Activated gamma-delta T cell treated with Interleukin-2 at 50 U/mL for 16 hours (primary cell): ENCODE data around the gene ASF1B.

Source experiments
- DNase-seq: peaks from one replicate; pipeline ENCODE4 v3.0.0-alpha.2; 2020

Gene ASF1B

GRCh38 chr19:14105680-14106079 lies 30.7 kb downstream of the ASF1B start:
- DNase-seq: no peak

- no peak for DNase-seq
These were observed 33.1 kb downstream of the ASF1B start for GRCh38 chr19:14103310-14103709.

DNA sequence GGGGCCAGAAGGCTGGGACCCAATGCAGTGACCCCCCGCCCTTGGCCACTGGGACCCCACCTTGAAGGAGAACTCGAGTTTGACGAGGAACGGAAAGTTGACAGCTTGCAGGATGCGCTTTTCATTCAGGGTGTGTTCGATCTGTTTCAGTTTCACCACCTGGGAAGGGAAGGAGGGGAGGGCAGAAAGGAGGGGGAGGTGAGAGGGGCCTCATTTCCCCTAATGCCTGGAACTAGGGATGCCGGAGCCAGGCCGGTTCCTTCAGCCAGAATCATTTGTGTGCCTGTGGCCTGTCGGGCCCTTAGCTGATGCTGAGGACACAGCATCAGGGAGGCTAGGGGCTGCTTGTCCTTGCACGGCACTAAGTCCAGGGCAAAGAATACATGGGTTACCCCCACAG lies 33.6 kb downstream of the ASF1B start:
- DNase-seq: no peak

- DNase-seq: no peak
These were observed 34.2 kb downstream of the ASF1B start for GRCh38 chr19:14102102-14102696.

GRCh38 chr19:14101003-14101545 lies 35.3 kb downstream of the ASF1B start:
- no peak for DNase-seq

DNA sequence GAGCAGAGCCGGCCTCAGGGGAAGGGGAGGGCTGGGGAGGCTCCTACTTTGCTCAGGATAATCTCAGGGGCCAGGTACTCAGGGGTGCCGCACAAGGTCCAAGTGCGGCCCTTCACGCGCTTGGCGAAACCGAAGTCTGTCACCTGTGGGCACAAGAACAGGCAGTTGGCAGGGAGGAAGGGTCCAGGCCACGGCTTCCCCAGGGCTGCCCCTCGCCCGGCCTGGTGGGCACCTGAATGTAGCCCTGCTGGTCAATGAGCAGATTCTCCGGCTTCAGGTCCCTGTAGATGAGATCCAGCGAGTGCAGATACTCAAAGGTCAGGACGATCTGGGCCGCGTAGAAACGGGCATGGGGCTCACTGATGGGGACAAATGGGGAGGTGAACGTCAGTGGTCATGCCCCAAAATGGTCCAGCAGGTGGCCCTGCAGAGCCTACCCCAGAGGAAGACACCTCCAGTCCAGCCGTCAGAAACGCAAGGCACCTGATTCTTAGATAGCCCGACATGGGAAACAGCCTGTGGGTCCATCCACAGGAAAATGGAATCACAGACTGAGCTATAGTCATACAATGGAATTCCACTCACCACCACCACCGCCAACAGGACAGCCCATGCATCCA lies 38.7 kb downstream of the ASF1B start:
- no peak for DNase-seq

GRCh38 chr19:14096272-14096992 lies 40.0 kb downstream of the ASF1B start:
- DNase-seq: no peak

GRCh38 chr19:14094854-14095253 lies 41.5 kb downstream of the ASF1B start:
- no peak for DNase-seq

DNA sequence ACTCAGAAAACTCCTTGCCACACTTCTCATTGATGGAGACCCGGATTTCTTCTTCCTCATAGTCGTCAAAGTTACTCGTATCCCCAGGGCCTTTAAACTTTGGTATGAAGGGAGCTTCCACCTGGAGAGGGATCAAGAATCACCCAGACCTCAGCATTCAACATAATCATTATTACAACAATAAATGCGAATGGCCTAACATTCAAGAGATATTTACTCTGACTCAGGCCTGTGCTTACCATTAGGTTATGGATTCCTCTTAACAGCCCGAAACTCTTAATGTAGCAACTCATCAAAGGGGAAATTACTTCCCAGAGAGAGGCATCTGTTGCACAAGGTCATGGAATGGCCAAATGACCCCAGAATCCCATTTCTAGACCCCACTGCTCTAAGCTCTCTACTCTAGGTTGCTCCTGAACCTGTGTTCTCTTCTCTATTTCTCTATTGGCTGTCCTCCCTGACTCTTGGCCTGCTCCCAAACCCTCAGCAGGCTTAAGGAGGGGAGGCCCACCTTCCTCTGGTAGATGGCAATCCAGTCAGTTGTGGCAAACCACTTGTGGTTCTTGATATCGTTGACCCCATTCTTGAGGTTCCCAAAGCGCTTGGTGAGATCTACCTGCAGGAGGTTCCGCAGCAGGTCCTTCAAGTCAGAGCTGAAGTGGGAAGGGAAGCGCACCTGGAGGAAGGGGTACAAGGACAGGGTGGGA lies 43.1 kb downstream of the ASF1B start:
- DNase-seq: no peak

DNA sequence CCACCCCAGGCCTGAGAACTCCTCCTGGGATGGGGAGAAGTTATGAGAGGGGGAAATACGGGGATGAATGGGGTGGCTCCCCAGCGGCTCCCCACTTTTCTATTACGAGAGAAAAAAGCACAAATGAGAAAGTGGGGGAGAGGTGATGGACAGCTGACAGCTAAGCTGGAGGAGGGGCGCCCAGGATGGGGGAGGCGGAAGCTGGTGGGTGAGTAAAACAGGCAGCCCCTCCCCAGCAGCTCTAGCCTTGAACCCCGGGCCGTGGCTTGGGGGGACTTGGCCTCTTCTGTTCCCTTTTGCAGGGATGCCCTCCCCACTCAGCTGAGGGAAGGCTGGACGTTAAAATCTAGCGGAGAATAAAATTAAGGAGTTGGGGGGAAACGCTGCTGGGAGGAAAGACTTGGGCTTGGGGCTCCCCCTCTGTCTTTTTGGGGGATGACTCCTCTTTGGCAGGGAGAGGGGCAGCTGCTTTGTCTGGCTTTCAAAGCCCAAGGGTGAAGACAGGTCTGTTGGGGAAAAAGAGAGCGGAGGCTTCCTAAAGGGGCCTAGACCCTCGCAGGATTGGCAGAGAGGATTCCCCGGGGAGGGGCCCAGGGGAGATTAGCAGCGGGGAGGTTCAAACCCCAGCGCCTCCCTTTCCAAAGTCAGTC lies 44.5 kb downstream of the ASF1B start:
- peak; percentile 50 for DNase-seq

DNA sequence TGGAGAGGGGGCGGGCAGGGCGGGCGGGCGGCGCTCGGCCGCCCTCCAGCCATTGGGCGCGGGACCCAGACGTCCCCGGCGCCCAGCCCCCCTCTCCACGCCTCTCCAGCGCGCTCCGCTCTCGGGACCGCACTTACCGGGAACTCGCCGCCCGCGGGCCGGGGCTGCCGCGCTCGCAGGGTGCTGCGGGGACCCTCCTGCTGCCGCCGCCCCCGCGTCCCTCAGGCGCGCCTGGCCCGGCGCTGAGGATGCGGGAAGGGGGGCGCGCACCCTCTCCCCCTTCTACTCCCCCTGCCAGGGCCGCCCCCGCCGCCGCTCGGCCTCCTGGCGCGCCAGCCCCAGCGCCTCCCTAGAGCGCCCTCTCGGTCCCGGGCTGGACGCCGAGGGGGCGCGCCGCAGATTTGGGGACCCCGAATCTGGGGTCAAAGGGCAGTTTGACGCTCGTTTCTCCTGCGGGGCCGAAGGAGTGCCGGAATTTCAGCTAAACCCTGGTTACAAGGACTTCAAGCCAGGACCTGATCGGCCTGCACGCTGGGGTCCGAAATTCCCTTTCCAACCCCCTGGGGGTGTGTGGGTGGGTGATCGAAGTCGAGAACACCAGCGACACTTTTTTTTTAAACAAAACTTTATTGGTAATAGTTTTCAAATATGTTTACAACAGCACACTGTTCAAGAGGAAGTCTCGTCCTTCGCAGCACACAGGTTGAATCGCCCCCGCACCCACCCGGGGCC lies 45.1 kb downstream of the ASF1B start:
- DNase-seq: peak; percentile 53

GRCh38 chr19:14090509-14091080 lies 45.8 kb downstream of the ASF1B start, which contains the start of gene SAMD1:
Gene SAMD1, minus strand, starts transcription at chr19:14090751.
- peak; percentile 90 for DNase-seq

- peak; percentile 36 for DNase-seq
These were observed 46.5 kb downstream of the ASF1B start for GRCh38 chr19:14089662-14090508.

DNA sequence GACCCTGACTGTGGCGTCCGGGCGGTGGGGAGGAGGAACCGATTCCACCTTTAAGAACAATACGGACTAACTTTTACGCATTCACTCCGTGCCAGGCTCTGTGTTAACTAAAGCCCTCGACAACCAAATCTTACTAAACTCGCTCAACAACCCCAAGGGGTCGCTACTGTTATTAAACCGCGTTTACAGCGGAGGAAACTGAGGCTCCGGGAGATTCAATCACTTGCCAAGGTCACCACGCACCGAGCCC lies 47.1 kb downstream of the ASF1B start:
- DNase-seq: no peak

DNA sequence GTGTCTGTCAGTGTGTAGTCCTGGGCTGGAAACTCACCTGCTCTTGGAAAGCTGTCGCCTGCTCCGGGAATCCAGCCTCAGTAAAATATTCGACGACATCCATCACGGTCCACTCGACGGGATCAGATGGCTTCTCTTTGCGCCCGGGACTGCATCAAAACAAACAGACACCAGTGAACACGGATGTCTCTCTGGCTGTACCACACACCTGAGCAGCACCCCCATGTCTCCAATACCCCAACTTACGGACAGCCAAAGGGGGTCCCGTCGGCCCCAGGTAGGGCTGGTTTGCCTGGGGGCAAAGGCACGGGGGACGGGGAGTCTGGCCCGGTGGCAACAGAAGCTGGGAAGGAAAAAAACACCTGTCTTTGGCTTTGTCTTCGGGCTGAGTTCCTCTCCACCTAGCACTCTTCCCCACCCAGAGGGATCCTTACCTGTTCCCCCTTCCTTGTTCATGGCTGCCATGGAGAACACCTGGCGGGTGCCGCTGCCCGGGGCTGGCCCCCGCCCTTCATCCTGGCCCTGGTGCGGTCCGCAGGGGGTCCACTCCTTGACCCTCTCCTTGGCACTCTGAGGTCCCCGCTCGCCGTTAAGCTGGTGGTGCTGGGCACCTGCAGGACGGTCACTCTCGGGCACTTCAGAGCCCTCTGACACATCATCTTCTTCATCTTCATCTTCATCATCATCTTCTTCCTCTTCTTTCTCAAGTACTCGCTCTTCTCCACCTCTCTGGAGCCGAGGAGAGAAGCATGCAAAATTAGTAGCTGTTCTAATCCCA lies 47.6 kb downstream of the ASF1B start:
- DNase-seq: no peak

- DNase-seq: no peak
These were observed 50.3 kb downstream of the ASF1B start for GRCh38 chr19:14086098-14086497.

DNA sequence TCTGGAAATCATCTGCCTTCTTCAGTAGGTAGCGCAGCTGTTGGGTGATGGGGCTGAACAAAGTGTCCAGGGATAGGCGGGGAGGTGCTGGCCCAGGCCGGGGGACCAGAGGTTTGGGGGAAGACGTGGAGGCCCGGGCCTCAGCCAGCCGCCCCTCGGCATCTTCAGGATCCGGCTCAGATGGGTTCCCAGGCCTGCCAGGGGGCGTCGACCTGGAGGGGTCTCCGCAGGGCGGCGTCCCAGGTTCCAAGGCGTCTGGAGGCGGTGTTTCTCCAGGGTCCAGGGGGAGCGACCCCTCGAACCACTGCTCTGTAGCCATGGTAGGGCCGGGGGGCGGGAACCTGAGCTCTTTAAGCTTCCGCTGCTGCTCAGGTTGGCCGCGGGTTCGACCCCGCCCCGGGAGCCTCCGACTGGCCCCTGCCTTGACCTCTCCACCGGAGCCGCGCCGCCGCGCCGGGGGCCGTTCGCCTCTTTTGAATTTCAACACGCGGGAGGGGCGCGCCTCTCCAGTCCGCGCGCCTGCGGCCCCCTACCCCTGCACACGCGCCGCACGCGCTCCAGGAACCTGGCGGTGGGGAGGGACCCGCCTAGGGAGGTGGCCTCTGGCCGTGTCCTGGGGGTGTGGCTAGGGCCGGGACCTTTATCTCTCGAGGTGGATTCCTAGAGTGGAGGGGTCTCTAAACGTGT lies 50.9 kb downstream of the ASF1B start, which contains the start of gene C19orf67:
TSS of gene C19orf67 (minus strand) at position 475 of the 687 bp plus-strand sequence. CDS start at position 319, 156 bp downstream.
- no peak for DNase-seq

- no peak for DNase-seq
These were observed 53.8 kb downstream of the ASF1B start for GRCh38 chr19:14082675-14082960.

DNA sequence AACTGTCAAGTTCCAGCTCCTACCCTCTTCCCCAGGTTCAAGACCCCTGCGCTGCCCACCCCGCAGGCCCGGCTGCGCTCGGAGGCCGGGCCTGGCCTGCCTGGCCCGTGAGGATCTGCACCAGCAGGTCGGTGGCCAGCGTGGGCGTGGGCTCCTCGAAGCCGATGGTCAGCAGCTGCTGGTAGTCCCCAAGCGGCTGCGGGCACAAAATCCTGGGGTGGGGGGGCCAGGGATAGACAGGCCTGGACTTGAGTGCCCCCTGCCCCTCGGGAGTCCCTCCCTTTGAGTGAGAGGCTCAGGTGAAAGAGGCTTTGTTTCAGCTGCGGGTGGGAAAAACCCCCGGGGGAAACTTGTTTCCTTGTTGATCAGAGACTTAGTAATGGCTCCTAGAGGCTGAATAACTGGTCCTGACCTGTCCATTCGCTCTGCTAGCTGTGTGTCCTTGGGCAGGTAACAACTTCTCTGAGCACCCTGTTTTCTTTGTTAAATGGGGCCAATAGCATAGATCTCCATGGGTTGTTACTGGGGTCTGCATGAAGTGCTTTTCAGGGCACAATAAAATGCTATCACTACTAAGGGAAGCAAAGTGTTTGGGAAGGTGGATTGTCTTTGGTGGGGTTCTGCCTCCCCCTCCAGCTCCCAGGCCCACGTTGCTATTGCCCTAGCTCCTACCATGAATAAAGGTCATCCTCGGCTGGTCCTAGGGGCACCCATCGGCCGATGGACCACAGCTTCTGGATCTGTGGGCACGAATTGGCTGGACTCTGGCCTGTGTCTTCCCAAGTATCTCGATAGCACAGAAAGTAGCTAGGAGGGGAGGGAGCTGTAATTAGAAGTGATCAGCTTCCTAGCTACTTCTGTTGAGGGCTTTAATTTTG lies 54.4 kb downstream of the ASF1B start:
- DNase-seq: peak; percentile 17
